ENCODE results near the gene CCDC107.

GRCh38 chr9:35616681-35617459 is 41.2 kb upstream of the CCDC107 start:
- TF ChIP-seq POLR2A (IDR thresholded peaks at IDR 0.05; ENCODE audit: low read depth, low read length) (peak; percentile 57; the same call in 1 of the 2 replicates), TAF1 (IDR thresholded peaks at IDR 0.05; ENCODE audit: borderline replicate concordance, low read depth, low read length) (no peak), POLR2AphosphoS5 (IDR thresholded peaks at IDR 0.05; ENCODE audit: low read depth, low read length) (peak; percentile 57; the same call in 1 of the 2 replicates)
